Measurements from ENCODE around the gene LRIG1.

LRIG1 gene

DNA sequence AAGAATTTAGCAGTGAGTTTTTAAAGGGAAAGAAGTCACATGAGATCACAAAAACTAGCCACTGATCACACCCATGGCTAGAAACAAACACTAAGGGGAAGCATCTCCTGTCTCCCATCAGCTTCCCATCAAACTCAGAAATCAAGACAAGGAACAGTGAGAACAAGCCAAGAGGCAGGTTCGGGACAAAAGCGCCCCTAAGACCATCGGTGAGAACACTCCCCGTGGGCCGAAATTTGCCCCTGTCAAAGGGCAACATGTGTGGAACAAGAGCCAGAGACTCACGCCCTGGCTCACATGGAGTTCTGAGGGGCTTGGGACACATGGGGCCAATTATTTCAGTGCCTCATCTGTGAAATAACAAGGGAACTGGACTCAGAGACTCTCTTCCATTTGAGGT lies 49.1 kb downstream of the LRIG1 start:
- in situ Hi-C loops (cut with HindIII; ENCODE audit: low sequenced_read_pairs): no loop called here
- no peak overlapping the region for H3K4me3 ChIP-seq (ENCODE audit: low read depth, low read length)
- DNase-seq (ENCODE audit: low read depth, low spot score): no peak
- TF ChIP-seq, protein P1, sequence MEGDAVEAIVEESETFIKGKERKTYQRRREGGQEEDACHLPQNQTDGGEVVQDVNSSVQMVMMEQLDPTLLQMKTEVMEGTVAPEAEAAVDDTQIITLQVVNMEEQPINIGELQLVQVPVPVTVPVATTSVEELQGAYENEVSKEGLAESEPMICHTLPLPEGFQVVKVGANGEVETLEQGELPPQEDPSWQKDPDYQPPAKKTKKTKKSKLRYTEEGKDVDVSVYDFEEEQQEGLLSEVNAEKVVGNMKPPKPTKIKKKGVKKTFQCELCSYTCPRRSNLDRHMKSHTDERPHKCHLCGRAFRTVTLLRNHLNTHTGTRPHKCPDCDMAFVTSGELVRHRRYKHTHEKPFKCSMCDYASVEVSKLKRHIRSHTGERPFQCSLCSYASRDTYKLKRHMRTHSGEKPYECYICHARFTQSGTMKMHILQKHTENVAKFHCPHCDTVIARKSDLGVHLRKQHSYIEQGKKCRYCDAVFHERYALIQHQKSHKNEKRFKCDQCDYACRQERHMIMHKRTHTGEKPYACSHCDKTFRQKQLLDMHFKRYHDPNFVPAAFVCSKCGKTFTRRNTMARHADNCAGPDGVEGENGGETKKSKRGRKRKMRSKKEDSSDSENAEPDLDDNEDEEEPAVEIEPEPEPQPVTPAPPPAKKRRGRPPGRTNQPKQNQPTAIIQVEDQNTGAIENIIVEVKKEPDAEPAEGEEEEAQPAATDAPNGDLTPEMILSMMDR (IDR thresholded peaks at IDR 0.05; ENCODE audit: low read depth, low read length): no peak

DNA sequence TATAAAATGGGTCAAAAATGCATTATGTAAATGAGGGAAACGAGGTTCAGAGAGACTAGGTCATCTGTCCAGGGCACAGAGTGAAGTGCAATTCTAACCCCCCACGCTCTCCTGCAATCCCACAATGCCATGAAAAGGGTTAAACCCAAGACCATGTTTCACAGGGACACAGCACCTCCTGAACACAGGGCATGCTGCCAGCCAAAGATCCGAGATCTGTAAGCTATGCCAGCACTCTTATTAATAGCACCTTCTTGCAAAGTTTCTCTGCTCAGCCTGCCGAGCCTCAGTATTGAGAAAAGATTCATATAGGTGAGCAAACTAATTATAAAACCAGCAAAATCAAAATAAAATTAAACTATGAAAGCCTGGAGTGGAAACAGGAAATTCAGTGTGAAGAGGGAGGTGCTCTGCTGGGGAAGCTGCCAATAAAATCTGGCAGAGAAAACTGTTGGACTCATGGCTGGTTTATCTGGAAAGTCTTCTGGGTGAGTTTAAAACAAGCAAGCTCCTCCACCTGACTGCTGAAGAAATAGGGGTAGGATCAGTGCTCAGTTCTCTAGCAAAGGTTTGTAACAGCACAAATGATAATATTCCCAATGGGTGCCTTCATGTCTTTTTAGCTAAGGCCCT lies 50.3 kb downstream of the LRIG1 start:
- peak; percentile 85 for DNase-seq (ENCODE audit: low read depth, low spot score)
- in situ Hi-C loops (cut with HindIII; ENCODE audit: low sequenced_read_pairs): no loop called here
- TF ChIP-seq, protein P1 (IDR thresholded peaks at IDR 0.05; ENCODE audit: low read depth, low read length): no peak
- H3K4me3 ChIP-seq (ENCODE audit: low read depth, low read length): no peak overlapping the region

DNA sequence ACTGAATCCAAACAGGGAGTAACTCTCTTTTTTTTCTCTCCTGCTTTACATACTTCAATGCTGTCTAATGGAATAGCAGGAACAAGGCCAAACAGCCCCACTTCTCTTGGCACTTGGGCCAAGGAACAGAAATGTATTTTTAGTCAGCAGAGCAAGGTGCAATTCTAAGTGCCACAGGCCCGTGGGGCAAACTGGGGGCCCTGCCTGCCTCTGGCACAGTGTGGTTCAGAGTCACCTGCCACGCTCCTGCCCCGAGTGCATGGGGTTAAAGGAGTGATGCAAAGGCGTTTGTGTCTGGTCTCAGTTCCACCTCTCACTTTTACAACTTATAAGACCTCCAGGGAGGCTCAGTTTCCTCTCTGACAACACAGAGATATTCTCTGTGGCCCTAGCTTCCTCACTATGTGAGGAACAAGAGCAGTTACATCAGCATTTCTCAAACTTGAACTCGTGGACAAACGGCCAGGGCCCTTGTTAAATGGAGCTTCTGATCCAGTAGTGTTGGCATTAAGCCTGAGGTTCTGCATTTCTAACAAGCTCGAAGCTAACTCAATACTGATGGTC lies 51.3 kb downstream of the LRIG1 start:
- DNase-seq (ENCODE audit: low read depth, low spot score): no peak
- TF ChIP-seq, protein P1 (IDR thresholded peaks at IDR 0.05; ENCODE audit: low read depth, low read length): no peak
- in situ Hi-C loops (cut with HindIII; ENCODE audit: low sequenced_read_pairs): no loop called here
- no peak overlapping the region for H3K4me3 ChIP-seq (ENCODE audit: low read depth, low read length)

DNA sequence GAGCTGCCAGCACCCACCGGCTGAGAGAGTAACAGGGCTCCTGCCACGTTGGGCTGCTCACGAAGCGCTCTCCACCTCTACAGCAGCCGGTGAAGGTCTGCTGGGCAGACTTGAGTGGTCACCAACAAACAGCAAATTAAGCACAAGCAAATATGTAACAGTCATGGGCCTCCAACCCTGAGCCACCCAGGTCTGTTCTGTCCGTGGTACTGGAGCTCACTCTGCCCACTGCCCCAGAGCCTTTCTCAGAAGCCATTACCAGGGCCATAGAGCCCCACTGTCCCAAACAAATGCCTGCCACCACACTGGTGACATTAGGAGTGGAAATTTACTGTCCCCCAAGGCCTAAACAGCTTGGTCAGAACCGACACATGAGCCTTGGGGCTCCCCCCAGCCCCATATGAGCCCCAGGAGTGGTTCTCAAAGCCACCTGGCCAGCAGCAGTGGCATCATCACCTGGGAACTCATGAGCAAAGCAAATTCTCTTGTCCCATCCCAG lies 56.6 kb downstream of the LRIG1 start:
- DNase-seq (ENCODE audit: low read depth, low spot score): no peak
- TF ChIP-seq, protein P1 (IDR thresholded peaks at IDR 0.05; ENCODE audit: low read depth, low read length): no peak
- in situ Hi-C loops (cut with HindIII; ENCODE audit: low sequenced_read_pairs): no loop called here
- no peak overlapping the region for H3K4me3 ChIP-seq (ENCODE audit: low read depth, low read length)

DNA sequence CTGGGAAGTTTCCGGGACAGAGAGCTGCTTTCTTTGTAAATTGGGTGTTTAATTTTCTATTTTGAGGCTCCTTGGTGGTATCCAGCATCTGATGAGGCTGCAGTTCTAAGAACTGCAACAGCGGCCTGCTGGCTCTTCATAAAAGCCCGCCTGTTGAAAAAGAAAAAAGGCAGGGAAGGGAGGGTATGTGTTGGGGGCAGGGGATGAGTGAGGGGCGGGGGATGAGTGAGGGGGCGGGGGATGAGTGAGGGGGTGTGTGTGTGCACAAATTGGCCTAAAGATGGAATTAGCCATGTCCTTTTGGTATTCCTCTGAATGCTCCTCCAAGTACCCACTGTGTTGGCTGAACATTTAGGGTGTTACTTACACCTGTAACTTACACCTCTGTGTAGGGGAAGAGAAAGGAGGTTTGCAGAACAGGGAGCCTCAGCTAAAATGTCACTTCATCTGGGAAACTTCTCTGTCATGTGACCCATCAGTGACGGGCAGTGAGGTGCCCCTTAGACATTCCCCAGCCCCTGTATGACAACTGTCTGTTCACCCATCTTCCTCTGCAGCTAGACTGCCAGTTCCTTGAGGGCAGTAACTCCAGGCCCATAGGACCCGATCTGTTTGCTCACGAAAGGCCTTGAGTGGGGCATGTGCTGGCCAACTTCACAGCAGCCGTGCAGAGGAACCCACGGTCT lies 57.6 kb downstream of the LRIG1 start:
- no peak for DNase-seq (ENCODE audit: low read depth, low spot score)
- in situ Hi-C loops (cut with HindIII; ENCODE audit: low sequenced_read_pairs): no loop called here
- TF ChIP-seq, protein P1 (IDR thresholded peaks at IDR 0.05; ENCODE audit: low read depth, low read length): no peak
- no peak overlapping the region for H3K4me3 ChIP-seq (ENCODE audit: low read depth, low read length)

DNA sequence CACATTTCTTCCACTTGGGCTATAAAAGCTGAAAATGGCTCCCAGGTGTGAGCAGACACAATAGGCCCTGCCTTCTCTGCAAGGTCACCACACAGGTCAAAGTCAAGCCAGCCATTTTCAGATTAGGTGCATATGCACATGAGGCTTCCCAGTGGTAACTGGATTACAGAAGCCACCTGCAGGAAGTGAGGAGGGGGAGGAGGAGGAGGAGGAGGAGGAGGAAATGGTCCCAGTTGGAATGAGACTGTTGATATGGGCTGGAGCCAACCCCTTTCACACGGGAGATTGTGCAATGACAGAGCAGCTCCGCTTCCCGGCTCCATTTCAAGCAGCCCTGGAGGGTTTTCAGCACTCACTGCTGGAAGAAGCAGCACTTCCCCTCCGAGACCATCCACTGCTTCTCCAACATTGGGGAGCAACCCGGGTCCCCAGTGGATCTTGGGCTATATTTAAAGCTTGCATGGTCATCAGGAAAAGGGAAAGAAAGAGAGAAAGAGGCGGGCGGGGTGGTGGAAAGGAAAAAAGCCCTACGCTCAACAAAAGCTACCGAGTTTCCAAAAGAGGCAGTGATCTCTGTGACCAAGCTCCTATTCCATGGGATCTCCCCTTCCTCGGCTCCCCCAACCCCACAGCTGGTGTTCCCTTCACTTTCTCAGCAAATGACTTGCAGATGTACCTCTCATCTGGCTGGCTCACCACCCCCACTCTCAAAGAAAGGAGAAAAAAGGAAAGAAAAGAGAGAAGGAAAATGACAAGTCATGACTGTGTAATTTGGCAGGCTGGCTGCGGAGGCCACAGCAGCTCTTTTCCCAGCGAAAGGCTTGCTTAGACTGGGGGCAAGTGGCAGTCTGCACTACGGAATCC lies 58.3 kb downstream of the LRIG1 start:
- in situ Hi-C loops (cut with HindIII; ENCODE audit: low sequenced_read_pairs): no loop called here
- peak; percentile 84 for DNase-seq (ENCODE audit: low read depth, low spot score)
- TF ChIP-seq, protein P1 (IDR thresholded peaks at IDR 0.05; ENCODE audit: low read depth, low read length): no peak
- H3K4me3 ChIP-seq (ENCODE audit: low read depth, low read length): no peak overlapping the region

Measured in astrocyte of the spinal cord (primary cell).